ENCODE data around the gene NOS1.

DNA sequence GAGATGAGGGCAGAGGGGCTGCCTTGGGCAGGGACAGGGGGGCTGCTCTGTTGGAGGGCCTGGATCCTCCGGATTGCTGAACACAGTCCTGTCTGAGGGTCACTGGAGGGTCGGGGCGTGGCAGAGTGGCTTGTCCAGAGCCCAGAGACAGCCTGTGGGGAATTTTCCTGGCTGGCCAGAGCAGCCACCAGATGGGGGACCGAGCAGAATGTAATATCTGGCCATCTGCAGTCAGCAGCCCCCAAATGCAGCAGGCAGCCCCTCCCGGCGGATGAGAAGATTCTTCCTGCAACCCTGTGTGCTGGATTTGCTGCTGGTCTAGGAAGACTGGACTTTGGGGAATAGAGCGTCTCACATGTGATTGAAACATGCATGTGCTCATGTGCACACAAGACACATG is 23.3 kb upstream of the NOS1 start:
- TF ChIP-seq, protein P1, sequence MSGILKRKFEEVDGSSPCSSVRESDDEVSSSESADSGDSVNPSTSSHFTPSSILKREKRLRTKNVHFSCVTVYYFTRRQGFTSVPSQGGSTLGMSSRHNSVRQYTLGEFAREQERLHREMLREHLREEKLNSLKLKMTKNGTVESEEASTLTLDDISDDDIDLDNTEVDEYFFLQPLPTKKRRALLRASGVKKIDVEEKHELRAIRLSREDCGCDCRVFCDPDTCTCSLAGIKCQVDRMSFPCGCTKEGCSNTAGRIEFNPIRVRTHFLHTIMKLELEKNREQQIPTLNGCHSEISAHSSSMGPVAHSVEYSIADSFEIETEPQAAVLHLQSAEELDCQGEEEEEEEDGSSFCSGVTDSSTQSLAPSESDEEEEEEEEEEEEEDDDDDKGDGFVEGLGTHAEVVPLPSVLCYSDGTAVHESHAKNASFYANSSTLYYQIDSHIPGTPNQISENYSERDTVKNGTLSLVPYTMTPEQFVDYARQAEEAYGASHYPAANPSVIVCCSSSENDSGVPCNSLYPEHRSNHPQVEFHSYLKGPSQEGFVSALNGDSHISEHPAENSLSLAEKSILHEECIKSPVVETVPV (CRISPR knock-in tag; IDR thresholded peaks at IDR 0.05) = no peak
- TF ChIP-seq, protein P2, sequence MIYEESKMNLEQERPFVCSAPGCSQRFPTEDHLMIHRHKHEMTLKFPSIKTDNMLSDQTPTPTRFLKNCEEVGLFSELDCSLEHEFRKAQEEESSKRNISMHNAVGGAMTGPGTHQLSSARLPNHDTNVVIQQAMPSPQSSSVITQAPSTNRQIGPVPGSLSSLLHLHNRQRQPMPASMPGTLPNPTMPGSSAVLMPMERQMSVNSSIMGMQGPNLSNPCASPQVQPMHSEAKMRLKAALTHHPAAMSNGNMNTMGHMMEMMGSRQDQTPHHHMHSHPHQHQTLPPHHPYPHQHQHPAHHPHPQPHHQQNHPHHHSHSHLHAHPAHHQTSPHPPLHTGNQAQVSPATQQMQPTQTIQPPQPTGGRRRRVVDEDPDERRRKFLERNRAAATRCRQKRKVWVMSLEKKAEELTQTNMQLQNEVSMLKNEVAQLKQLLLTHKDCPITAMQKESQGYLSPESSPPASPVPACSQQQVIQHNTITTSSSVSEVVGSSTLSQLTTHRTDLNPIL (CRISPR knock-in tag; IDR thresholded peaks at IDR 0.05; ENCODE audit: low read depth) = no peak
- no peak for TF ChIP-seq ZNF565 (CRISPR knock-in tag; conservative IDR thresholded peaks at IDR 0.05; ENCODE audit: low read depth)
- TF ChIP-seq ZFP30 (CRISPR knock-in tag; IDR thresholded peaks at IDR 0.05) = no peak
- TF ChIP-seq, protein P3, sequence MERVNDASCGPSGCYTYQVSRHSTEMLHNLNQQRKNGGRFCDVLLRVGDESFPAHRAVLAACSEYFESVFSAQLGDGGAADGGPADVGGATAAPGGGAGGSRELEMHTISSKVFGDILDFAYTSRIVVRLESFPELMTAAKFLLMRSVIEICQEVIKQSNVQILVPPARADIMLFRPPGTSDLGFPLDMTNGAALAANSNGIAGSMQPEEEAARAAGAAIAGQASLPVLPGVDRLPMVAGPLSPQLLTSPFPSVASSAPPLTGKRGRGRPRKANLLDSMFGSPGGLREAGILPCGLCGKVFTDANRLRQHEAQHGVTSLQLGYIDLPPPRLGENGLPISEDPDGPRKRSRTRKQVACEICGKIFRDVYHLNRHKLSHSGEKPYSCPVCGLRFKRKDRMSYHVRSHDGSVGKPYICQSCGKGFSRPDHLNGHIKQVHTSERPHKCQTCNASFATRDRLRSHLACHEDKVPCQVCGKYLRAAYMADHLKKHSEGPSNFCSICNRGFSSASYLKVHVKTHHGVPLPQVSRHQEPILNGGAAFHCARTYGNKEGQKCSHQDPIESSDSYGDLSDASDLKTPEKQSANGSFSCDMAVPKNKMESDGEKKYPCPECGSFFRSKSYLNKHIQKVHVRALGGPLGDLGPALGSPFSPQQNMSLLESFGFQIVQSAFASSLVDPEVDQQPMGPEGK (CRISPR knock-in tag; IDR thresholded peaks at IDR 0.05; ENCODE audit: borderline replicate concordance) = no peak
- TF ChIP-seq OSR1 (CRISPR knock-in tag; IDR thresholded peaks at IDR 0.05) = no peak
- TF ChIP-seq GLIS3 (CRISPR knock-in tag; IDR thresholded peaks at IDR 0.05) = no peak
- no peak for TF ChIP-seq RARB (CRISPR knock-in tag; IDR thresholded peaks at IDR 0.05)
- TF ChIP-seq ZFP3 (CRISPR knock-in tag; IDR thresholded peaks at IDR 0.05) = no peak
- no peak for TF ChIP-seq TOX (CRISPR knock-in tag; IDR thresholded peaks at IDR 0.05; ENCODE audit: borderline replicate concordance)
- TF ChIP-seq ISL1 (CRISPR knock-in tag; IDR thresholded peaks at IDR 0.05) = no peak
- TF ChIP-seq, protein P4, sequence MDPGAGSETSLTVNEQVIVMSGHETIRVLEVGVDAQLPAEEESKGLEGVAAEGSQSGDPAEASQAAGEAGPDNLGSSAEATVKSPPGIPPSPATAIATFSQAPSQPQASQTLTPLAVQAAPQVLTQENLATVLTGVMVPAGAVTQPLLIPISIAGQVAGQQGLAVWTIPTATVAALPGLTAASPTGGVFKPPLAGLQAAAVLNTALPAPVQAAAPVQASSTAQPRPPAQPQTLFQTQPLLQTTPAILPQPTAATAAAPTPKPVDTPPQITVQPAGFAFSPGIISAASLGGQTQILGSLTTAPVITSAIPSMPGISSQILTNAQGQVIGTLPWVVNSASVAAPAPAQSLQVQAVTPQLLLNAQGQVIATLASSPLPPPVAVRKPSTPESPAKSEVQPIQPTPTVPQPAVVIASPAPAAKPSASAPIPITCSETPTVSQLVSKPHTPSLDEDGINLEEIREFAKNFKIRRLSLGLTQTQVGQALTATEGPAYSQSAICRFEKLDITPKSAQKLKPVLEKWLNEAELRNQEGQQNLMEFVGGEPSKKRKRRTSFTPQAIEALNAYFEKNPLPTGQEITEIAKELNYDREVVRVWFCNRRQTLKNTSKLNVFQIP (CRISPR knock-in tag; IDR thresholded peaks at IDR 0.05; ENCODE audit: borderline replicate concordance, low read depth) = no peak
- TF ChIP-seq CSDC2 (CRISPR knock-in tag; IDR thresholded peaks at IDR 0.05) = no peak

Data from SK-N-SH treated with all-trans-retinoic acid at 6 μM for 48 hours (cell line).